Adipocyte (in vitro differentiated cells): ENCODE results near the gene PTPRN2.
"Not testable (repeated sequence)": the region's sequence is repeated elsewhere in the genome, so short reads cannot be mapped to it uniquely, and the experiment has no call there.

Experiments
- DNase-seq: peaks from one replicate; pipeline ENCODE4 v3.0.0-alpha.2; 2015; ENCODE audit warnings: low read depth
- H3K27me3 ChIP-seq: replicated peaks from 2 replicates; pipeline ENCODE4 v1.7.0; 2013; ENCODE audit warnings: mild to moderate bottlenecking, low read length, moderate library complexity; ENCODE audit not compliant: control insufficient read depth, insufficient read depth
- H3K36me3 ChIP-seq: 2 replicates; pipeline ENCODE4 v1.7.0; 2013; ENCODE audit warnings: low read length, mild to moderate bottlenecking, moderate library complexity; ENCODE audit not compliant: control insufficient read depth, insufficient read depth, severe bottlenecking
- H3K4me1 ChIP-seq: 2 replicates; pipeline ENCODE4 v1.7.0; 2013; ENCODE audit warnings: mild to moderate bottlenecking, low read length, moderate library complexity; ENCODE audit not compliant: control insufficient read depth, insufficient read depth
- H3K4me3 ChIP-seq: 2 replicates; pipeline ENCODE4 v1.7.0; 2013; ENCODE audit warnings: mild to moderate bottlenecking, low read length, moderate library complexity
- H3K9ac ChIP-seq: 2 replicates; pipeline ENCODE4 v1.7.0; 2013; ENCODE audit warnings: mild to moderate bottlenecking, low read length, moderate library complexity
- H3K9me3 ChIP-seq: 2 replicates; pipeline ENCODE4 v1.7.0; 2013; ENCODE audit warnings: mild to moderate bottlenecking, low read length, moderate library complexity; ENCODE audit not compliant: control insufficient read depth

The PTPRN2 gene

GRCh38 chr7:158536871-158537515 is 50.6 kb downstream of the PTPRN2 start:
- Histone ChIP-seq H3K27me3 (peaks cover 8% of the 10 kb centered on the region), H3K9ac (no peak overlapping the region), H3K4me1 (no peaks in the 10 kb centered on the region), H3K9me3 (no peaks in the 10 kb centered on the region), H3K36me3 (no peaks in the 10 kb centered on the region), H3K4me3 (no peak overlapping the region)
- DNase-seq: no peak

- no peak for DNase-seq
- no peaks in the 10 kb centered on the region for H3K4me1 ChIP-seq
- no peak overlapping the region for H3K9ac ChIP-seq
- no peak overlapping the region for H3K4me3 ChIP-seq
- peaks cover 8% of the 10 kb centered on the region for H3K27me3 ChIP-seq
- H3K36me3 ChIP-seq: no peaks in the 10 kb centered on the region
- no peaks in the 10 kb centered on the region for H3K9me3 ChIP-seq
Measured at GRCh38 chr7:158535079-158535478, 52.5 kb downstream of the PTPRN2 start.

GRCh38 chr7:158534598-158534997 is 53.0 kb downstream of the PTPRN2 start:
- no peaks in the 10 kb centered on the region for H3K36me3 ChIP-seq
- no peaks in the 10 kb centered on the region for H3K9me3 ChIP-seq
- H3K4me3 ChIP-seq: no peak overlapping the region
- no peak overlapping the region for H3K9ac ChIP-seq
- no peak for DNase-seq
- H3K27me3 ChIP-seq: peaks cover 6% of the 10 kb centered on the region
- H3K4me1 ChIP-seq: no peaks in the 10 kb centered on the region

- not testable (repeated sequence) for H3K27me3 ChIP-seq, H3K36me3 ChIP-seq, DNase-seq, H3K9ac ChIP-seq, H3K9me3 ChIP-seq, H3K4me3 ChIP-seq, H3K4me1 ChIP-seq
Measured at GRCh38 chr7:158534134-158534515, 53.5 kb downstream of the PTPRN2 start.

- Histone ChIP-seq H3K4me1 (no peaks in the 10 kb centered on the region), H3K27me3 (peaks cover 3% of the 10 kb centered on the region), H3K9me3 (no peaks in the 10 kb centered on the region), H3K36me3 (no peaks in the 10 kb centered on the region), H3K9ac (no peak overlapping the region), H3K4me3 (no peak overlapping the region)
- no peak for DNase-seq
Measured at GRCh38 chr7:158533386-158534133, 54.1 kb downstream of the PTPRN2 start.

- no peak for DNase-seq
- Histone ChIP-seq H3K4me1 (no peaks in the 10 kb centered on the region), H3K36me3 (no peaks in the 10 kb centered on the region), H3K9ac (no peak overlapping the region), H3K27me3 (peaks cover 3% of the 10 kb centered on the region), H3K9me3 (no peaks in the 10 kb centered on the region), H3K4me3 (no peak overlapping the region)
Measured at GRCh38 chr7:158532093-158532627, 55.5 kb downstream of the PTPRN2 start.

GRCh38 chr7:158531661-158532060 is 56.0 kb downstream of the PTPRN2 start:
- H3K36me3 ChIP-seq: no peaks in the 10 kb centered on the region
- peaks cover 3% of the 10 kb centered on the region for H3K27me3 ChIP-seq
- no peaks in the 10 kb centered on the region for H3K9me3 ChIP-seq
- no peak for DNase-seq
- no peak overlapping the region for H3K4me3 ChIP-seq
- H3K9ac ChIP-seq: no peak overlapping the region
- no peaks in the 10 kb centered on the region for H3K4me1 ChIP-seq

- no peak overlapping the region for H3K4me3 ChIP-seq
- H3K27me3 ChIP-seq: peaks cover 3% of the 10 kb centered on the region
- no peak overlapping the region for H3K9ac ChIP-seq
- H3K9me3 ChIP-seq: no peaks in the 10 kb centered on the region
- no peaks in the 10 kb centered on the region for H3K36me3 ChIP-seq
- no peak for DNase-seq
- no peaks in the 10 kb centered on the region for H3K4me1 ChIP-seq
Measured at GRCh38 chr7:158530800-158531609, 56.6 kb downstream of the PTPRN2 start.

GRCh38 chr7:158529181-158530096 is 58.2 kb downstream of the PTPRN2 start:
- Histone ChIP-seq H3K9me3 (no peaks in the 10 kb centered on the region), H3K9ac (no peak overlapping the region), H3K36me3 (no peaks in the 10 kb centered on the region), H3K27me3 (peaks cover 3% of the 10 kb centered on the region), H3K4me3 (no peak overlapping the region), H3K4me1 (no peaks in the 10 kb centered on the region)
- no peak for DNase-seq

- Histone ChIP-seq H3K4me3 (no peak overlapping the region), H3K4me1 (no peaks in the 10 kb centered on the region), H3K9me3 (no peaks in the 10 kb centered on the region), H3K27me3 (peaks cover 3% of the 10 kb centered on the region), H3K36me3 (no peaks in the 10 kb centered on the region), H3K9ac (no peak overlapping the region)
- no peak for DNase-seq
Measured at GRCh38 chr7:158527915-158528502, 59.6 kb downstream of the PTPRN2 start.
